GM20000 (cell line): ENCODE data around the gene STX12.

Source experiments
- DNase-seq: peaks from one replicate; pipeline ENCODE4 v3.0.0; 2012; ENCODE audit warnings: low spot score
- CTCF ChIP-seq: IDR thresholded peaks from 2 replicates; pipeline ENCODE4 v1.5.1; 2012; ENCODE audit warnings: mild to moderate bottlenecking, control low read depth; ENCODE audit errors: extremely low read depth, missing control alignments

Gene STX12

GRCh38 chr1:27872802-27873551 is 100.0 kb downstream of the STX12 start:
- no peak for TF ChIP-seq CTCF
- peak; percentile 55 for DNase-seq

GRCh38 chr1:27873671-27874384 is 100.8 kb downstream of the STX12 start:
- no peak for TF ChIP-seq CTCF
- DNase-seq = no peak
